ENCODE results near the gene JAK1. TPM values are rescaled to one million over a fixed set of nuclear protein-coding genes. Genes with fewer than 3 reads are reported as not detected.
A peak's percentile ranks its signal among the peaks of the same experiment; 100 is the strongest.

JAK1 gene
- total and polyA plus RNA-seq, 9 of the 15 experiments (the other 6 are each of a cell fraction or from before 2014, with no cell fraction given): 9.7 to 44.1 (median 42.5) TPM

- H4K20me1 ChIP-seq (replicated peaks; ENCODE audit: control insufficient read depth, insufficient read depth, low read length): no peaks in the 10 kb centered on the region; the same call in 1 of the 2 replicates
- H3K9me1 ChIP-seq (ENCODE audit: control insufficient read depth, insufficient read depth, low read length): no peaks in the 10 kb centered on the region
- 24% methylated on average over 3 of the region's 3 CpGs for WGBS (ENCODE audit: insufficient coverage, low coverage, missing lambda C conversion rate)
- no peaks in the 10 kb centered on the region for H3K9me3 ChIP-seq (replicated peaks; ENCODE audit: control insufficient read depth, insufficient read depth, low read depth, low read length)
- FAIRE-seq: no peak
- H3K27me3 ChIP-seq (ENCODE audit: control insufficient read depth in 2 of 2, insufficient read depth in 2 of 2, low read length in 2 of 2): no peaks in the 10 kb centered on the region
- peak in 1 of 4 experiments; percentile 40 for DNase-seq (ENCODE audit: extremely low read depth in 1 of 4, low spot score in 3 of 4)
- H3K9ac ChIP-seq (ENCODE audit: insufficient read depth in 1 of 2, low read depth in 2 of 2, low read length in 2 of 2): peak overlapping the region in 1 of 2 experiments; percentile 39; a peak in 1 of 4 replicates
- POLR2A ChIA-PET: interaction anchor here (0.7 to 1.9 kb wide), 5 partner anchors 12 to 85 kb away, joined by 3 to 4 read pairs (median 3); partner anchors contain the start of gene JAK1
- H3K36me3 ChIP-seq (ENCODE audit: control insufficient read depth, insufficient read depth, low read length): no peaks in the 10 kb centered on the region
- H3K4me1 ChIP-seq (replicated peaks in 1 of 2; ENCODE audit: control insufficient read depth in 2 of 2, insufficient read depth in 2 of 2, low read length in 2 of 2): peaks cover 0 to 40% of the 10 kb centered on the region in 2 experiments; a peak in 3 of 5 replicates
- peak; percentile 76 for ATAC-seq
- peak overlapping the region; percentile 13; the same call in 1 of the 2 replicates for H3K4me2 ChIP-seq (ENCODE audit: insufficient read depth, low read length)
- in situ Hi-C loops (cut with MboI): no loop called here
- H3K79me2 ChIP-seq (ENCODE audit: control insufficient read depth, insufficient read depth, low read length): peaks cover 80% of the 10 kb centered on the region
- H2AFZ ChIP-seq (ENCODE audit: low read depth, low read length): no peak overlapping the region
- BruUV-seq (replicated peaks): no TSS peak
- CTCF ChIA-PET (ENCODE audit: low intra/inter-chr PET ratio): no interaction called here
- no peak overlapping the region for H3K4me3 ChIP-seq
- intact Hi-C loops (cut with micrococcal nuclease): no loop called here
- H3K27ac ChIP-seq (ENCODE audit: extremely low read depth, low read depth, low read length): peak overlapping the region; percentile 56; the same call in 2 of the 3 replicates
- no peak for TF ChIP-seq SRSF9 (IDR thresholded peaks at IDR 0.05; ENCODE audit: borderline replicate concordance, low read depth, low read length)
- no peak for TF ChIP-seq TFAP4 (CRISPR knock-in tag; IDR thresholded peaks at IDR 0.05; ENCODE audit: borderline replicate concordance)
- no peak for TF ChIP-seq USF2 (CRISPR knock-in tag; IDR thresholded peaks at IDR 0.05)
- no peak for TF ChIP-seq ZNF639 (CRISPR knock-in tag; conservative IDR thresholded peaks at IDR 0.05 in 1 of 2, IDR thresholded peaks at IDR 0.05 in 1 of 2)
- no peak for TF ChIP-seq MECOM (CRISPR knock-in tag; IDR thresholded peaks at IDR 0.05)
- no peak for TF ChIP-seq CREM (IDR thresholded peaks at IDR 0.05; ENCODE audit: low read depth)
- no peak for TF ChIP-seq NFYB (IDR thresholded peaks at IDR 0.05; ENCODE audit: extremely low read depth, insufficient read length)
- TF ChIP-seq CBX5 (IDR thresholded peaks at IDR 0.05; ENCODE audit: borderline replicate concordance, low read depth): no peak
- no peak for TF ChIP-seq ZNF280A (IDR thresholded peaks at IDR 0.05; ENCODE audit: low read depth, partially characterized antibody)
- TF ChIP-seq SMAD4 (CRISPR knock-in tag; conservative IDR thresholded peaks at IDR 0.05): no peak
- no peak for TF ChIP-seq HNRNPH1 (optimal IDR thresholded peaks at IDR 0.05; ENCODE audit: low read depth, low read length)
- TF ChIP-seq ZNF408 (CRISPR knock-in tag; IDR thresholded peaks at IDR 0.05; ENCODE audit: low read depth): no peak
- TF ChIP-seq DEAF1 (CRISPR knock-in tag; IDR thresholded peaks at IDR 0.05): no peak
Observed at GRCh38 chr1:64948905-64949833, 17.2 kb downstream of the JAK1 start.

Measured in K562 (cell line).